Endothelial cell of umbilical vein (primary cell): ENCODE data around the gene GPR78. TPM values are rescaled to one million over a fixed set of nuclear protein-coding genes. Genes with fewer than 3 reads are reported as not detected.

Experiments used
- BruUV-seq: library from RNA; stranded (reverse); fragments of 400-500 nt; replicated peaks from 2 replicates; lab custom pipeline; 2021; lab: Mats Ljungman, UMichigan
- CTCF ChIA-PET: fragments of 300-600, 350-600 bp; sonication (Branson Sonifier 250); formaldehyde crosslinking; loops from one replicate; lab custom pipeline; 2021; ENCODE audit warnings: antibody characterized with exemption, inconsistent platforms; lab: Charles Lee
- POLR2A ChIA-PET: fragments of 300-600, 350-600 bp; sonication (Branson Sonifier 250); formaldehyde crosslinking; loops from one replicate; lab custom pipeline; 2021; ENCODE audit warnings: antibody characterized with exemption, inconsistent platforms; lab: Charles Lee
- DNase-seq: peaks from one replicate; pipeline ENCODE4 v3.0.0-alpha.2; 2011; ENCODE audit warnings: low read depth, low spot score
- FAIRE-seq: peaks from 2 replicates; lab custom pipeline; 2011; peaks lifted over from hg19 to GRCh38; lab: Jason Lieb, UNC
- H2AFZ ChIP-seq: 2 replicates; pipeline ENCODE4 v1.6.0; 2012; ENCODE audit warnings: low read depth, low read length, control low read depth, inconsistent platforms
- H3K27ac ChIP-seq: 2 replicates; pipeline ENCODE4 v1.5.1; 2011; ENCODE audit warnings: low read depth, mild to moderate bottlenecking, control low read depth, low read length, moderate library complexity; ENCODE audit not compliant: insufficient read depth
- H3K27me3 ChIP-seq, 2 experiments: 2 replicates each; pipeline versions ENCODE4 v1.6.0 to v1.6.1; 2011; ENCODE audit warnings: low read length in 2 of 2, mixed read lengths in 1 of 2; ENCODE audit not compliant: control insufficient read depth in 2 of 2, insufficient read depth in 2 of 2
- H3K36me3 ChIP-seq, 2 experiments: 2 replicates in 1 of 2; 3 replicates in 1 of 2; pipeline ENCODE4 v1.5.1; 2011; ENCODE audit warnings: low read length in 2 of 2, mild to moderate bottlenecking in 1 of 2, moderate library complexity in 1 of 2; ENCODE audit not compliant: control insufficient read depth in 2 of 2, insufficient read depth in 2 of 2; ENCODE audit errors: extremely low read depth in 1 of 2
- H3K4me1 ChIP-seq: 3 replicates; pipeline ENCODE4 v1.5.1; 2011; ENCODE audit warnings: mild to moderate bottlenecking, low read length; ENCODE audit not compliant: control insufficient read depth, insufficient read depth; ENCODE audit errors: extremely low read depth
- H3K4me2 ChIP-seq: 2 replicates; pipeline ENCODE4 v1.6.1; 2011; ENCODE audit warnings: low read length, control low read depth, mixed read lengths; ENCODE audit not compliant: insufficient read depth
- H3K4me3 ChIP-seq, 3 experiments: fragments of 200-600 bp in 1 of 3; sonication (generic), shearing (Covaris generic) in 1 of 3; replicated peaks in 1 of 3; 2 replicates each; pipeline ENCODE4 v1.5.1; 2011 to 2016; ENCODE audit warnings: control low read depth in 3 of 3, low read length in 3 of 3, mild to moderate bottlenecking in 2 of 3, inconsistent platforms in 1 of 3, low read depth in 1 of 3, moderate library complexity in 1 of 3; ENCODE audit not compliant: insufficient read depth in 1 of 3
- H3K79me2 ChIP-seq: 2 replicates; pipeline ENCODE4 v1.6.0; 2012; ENCODE audit warnings: low read length, inconsistent platforms; ENCODE audit not compliant: control insufficient read depth, insufficient read depth
- H3K9ac ChIP-seq: replicated peaks from 2 replicates; pipeline ENCODE3; 2011; ENCODE audit warnings: low read length, control low read depth; ENCODE audit not compliant: insufficient read depth; ENCODE audit errors: extremely low read depth
- H3K9me1 ChIP-seq: replicated peaks from 3 replicates; pipeline ENCODE4 v1.6.0; 2011; ENCODE audit warnings: mild to moderate bottlenecking, low read length; ENCODE audit not compliant: control insufficient read depth, insufficient read depth; ENCODE audit errors: extremely low read depth
- H3K9me3 ChIP-seq: replicated peaks from 2 replicates; pipeline ENCODE4 v1.5.1; 2012; ENCODE audit warnings: low read length, inconsistent platforms; ENCODE audit not compliant: control insufficient read depth, insufficient read depth
- H4K20me1 ChIP-seq: replicated peaks from 2 replicates; pipeline ENCODE3; 2011; ENCODE audit warnings: mild to moderate bottlenecking, low read length; ENCODE audit not compliant: control insufficient read depth, insufficient read depth; ENCODE audit errors: extremely low read depth
- EZH2 ChIP-seq: IDR thresholded peaks from 2 replicates; pipeline ENCODE4 v1.6.1; 2012; ENCODE audit warnings: borderline replicate concordance, low read depth, mild to moderate bottlenecking, moderate library complexity, low read length, inconsistent platforms; ENCODE audit not compliant: severe bottlenecking
- FOS ChIP-seq: IDR thresholded peaks from 2 replicates; pipeline ENCODE4 v1.6.1; 2011; ENCODE audit warnings: mild to moderate bottlenecking, low read length, moderate library complexity, borderline replicate concordance; ENCODE audit not compliant: insufficient read depth
- GATA2 ChIP-seq: IDR thresholded peaks from 2 replicates; pipeline ENCODE4 v1.7.0; 2011; ENCODE audit warnings: low read depth, mild to moderate bottlenecking, moderate library complexity, mixed read lengths, low read length; ENCODE audit not compliant: insufficient read length, insufficient read depth
- JUN ChIP-seq: IDR thresholded peaks from 2 replicates; pipeline ENCODE4 v1.6.1; 2011; ENCODE audit warnings: borderline replicate concordance, low read depth; ENCODE audit not compliant: insufficient read length, insufficient read depth
- MYC ChIP-seq: IDR thresholded peaks from one replicate; pipeline ENCODE4 v1.6.1; 2011; ENCODE audit warnings: mild to moderate bottlenecking, low read depth, low read length
- POLR2A ChIP-seq: IDR thresholded peaks from 2 replicates; pipeline ENCODE4 v1.6.1; 2012; ENCODE audit warnings: low read depth, mild to moderate bottlenecking, control low read depth, low read length
- POLR2AphosphoS5 ChIP-seq: IDR thresholded peaks from 2 replicates; pipeline ENCODE4 v1.6.1; 2012; ENCODE audit warnings: low read depth, mild to moderate bottlenecking, control low read depth, low read length, moderate library complexity; ENCODE audit not compliant: insufficient read depth
- dilution Hi-C: fragments of 300-500 bp; cut with MboI; formaldehyde crosslinking; loops from one replicate; pipeline ENCODE4 v1.15.0; 2019; ENCODE audit warnings: low sequenced_read_pairs; ENCODE audit not compliant: extremely low pct_ligation_motif_present
- intact Hi-C: fragments of 100-400 bp; cut with micrococcal nuclease; formaldehyde crosslinking; loops from one replicate; pipeline ENCODE4 v1.10.0; 2022
- polyA plus RNA-seq, 4 experiments: library from polyadenylated mRNA; depleted of rRNA in 3 of 4; stranded (reverse) in 3 of 4; unstranded in 1 of 4; fragments of >200 nt; gene quantifications; 2 replicates each; pipeline versions ENCODE4 v1.2.1 to v1.2.3, GENCODE V29; 2011 to 2012; ENCODE audit warnings: missing spikeins in 1 of 4
- total RNA-seq: library from RNA; stranded (reverse); gene quantifications from 2 replicates; pipeline ENCODE4 v1.2.3, GENCODE V29; 2021
- TF ChIP-seq, protein P1 (sequence below): IDR thresholded peaks from 2 replicates; pipeline ENCODE4 v1.6.1; 2011; ENCODE audit not compliant: insufficient read depth, insufficient read length
- TF ChIP-seq, protein P2 (sequence below), 2 donors: IDR thresholded peaks; 1 replicate in 1 of 2; 2 replicates in 1 of 2; pipeline ENCODE4 v1.5.1; 2011; ENCODE audit warnings: low read length in 2 of 2, mild to moderate bottlenecking in 2 of 2, moderate library complexity in 2 of 2, control low read depth in 1 of 2, inconsistent platforms in 1 of 2, low read depth in 1 of 2; ENCODE audit not compliant: insufficient read depth in 1 of 2; ENCODE audit errors: extremely low read depth in 1 of 2

Gene GPR78
- total and polyA plus RNA-seq, 2 donors (not counting 3 experiments of a cell fraction or from before 2014, with no cell fraction given) = not detected

DNA sequence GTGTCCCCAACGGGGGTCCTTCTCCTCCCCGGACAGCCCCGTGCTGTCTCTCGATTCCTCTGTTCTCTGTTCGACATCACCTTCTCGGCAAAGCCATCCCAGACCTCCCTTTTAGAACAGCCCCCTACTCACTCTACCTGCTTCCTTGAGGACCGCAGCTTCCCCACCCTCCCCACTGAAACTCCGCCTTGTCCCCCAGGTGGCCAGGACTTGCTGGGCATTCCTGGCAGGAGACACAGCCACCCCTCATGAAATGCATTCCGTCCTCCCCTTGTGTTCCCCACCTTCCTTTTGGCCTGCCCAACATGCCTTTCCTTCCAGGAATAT lies 34.8 kb upstream of the GPR78 start:
- ChIA-PET CTCF (interaction anchor here (1.0 kb wide), 1 partner anchor 77 kb away, joined by 3 read pairs; no protein-coding TSS in a partner anchor), POLR2A (no interaction called here)
- dilution Hi-C loops (no loop called here), intact Hi-C loops (no loop called here)
- Histone ChIP-seq H3K27me3 (no peaks in the 10 kb centered on the region), H3K36me3 (no peaks in the 10 kb centered on the region), H3K9me3 (no peaks in the 10 kb centered on the region), H3K9me1 (no peaks in the 10 kb centered on the region), H3K4me3 (no peak overlapping the region), H3K27ac (no peak overlapping the region), H3K4me2 (no peak overlapping the region), H3K9ac (no peak overlapping the region), H3K4me1 (no peaks in the 10 kb centered on the region), H4K20me1 (no peaks in the 10 kb centered on the region), H3K79me2 (no peaks in the 10 kb centered on the region), H2AFZ (no peak overlapping the region)
- TF ChIP-seq EZH2 (no peak), GATA2 (no peak), POLR2AphosphoS5 (no peak), POLR2A (no peak), FOS (no peak), MYC (no peak), JUN (no peak)
- TF ChIP-seq, protein P1, sequence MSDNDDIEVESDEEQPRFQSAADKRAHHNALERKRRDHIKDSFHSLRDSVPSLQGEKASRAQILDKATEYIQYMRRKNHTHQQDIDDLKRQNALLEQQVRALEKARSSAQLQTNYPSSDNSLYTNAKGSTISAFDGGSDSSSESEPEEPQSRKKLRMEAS = no peak
- TF ChIP-seq, protein P2, sequence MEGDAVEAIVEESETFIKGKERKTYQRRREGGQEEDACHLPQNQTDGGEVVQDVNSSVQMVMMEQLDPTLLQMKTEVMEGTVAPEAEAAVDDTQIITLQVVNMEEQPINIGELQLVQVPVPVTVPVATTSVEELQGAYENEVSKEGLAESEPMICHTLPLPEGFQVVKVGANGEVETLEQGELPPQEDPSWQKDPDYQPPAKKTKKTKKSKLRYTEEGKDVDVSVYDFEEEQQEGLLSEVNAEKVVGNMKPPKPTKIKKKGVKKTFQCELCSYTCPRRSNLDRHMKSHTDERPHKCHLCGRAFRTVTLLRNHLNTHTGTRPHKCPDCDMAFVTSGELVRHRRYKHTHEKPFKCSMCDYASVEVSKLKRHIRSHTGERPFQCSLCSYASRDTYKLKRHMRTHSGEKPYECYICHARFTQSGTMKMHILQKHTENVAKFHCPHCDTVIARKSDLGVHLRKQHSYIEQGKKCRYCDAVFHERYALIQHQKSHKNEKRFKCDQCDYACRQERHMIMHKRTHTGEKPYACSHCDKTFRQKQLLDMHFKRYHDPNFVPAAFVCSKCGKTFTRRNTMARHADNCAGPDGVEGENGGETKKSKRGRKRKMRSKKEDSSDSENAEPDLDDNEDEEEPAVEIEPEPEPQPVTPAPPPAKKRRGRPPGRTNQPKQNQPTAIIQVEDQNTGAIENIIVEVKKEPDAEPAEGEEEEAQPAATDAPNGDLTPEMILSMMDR (IDR thresholded peaks at IDR 0.05; ENCODE audit: extremely low read depth in 1 of 2, insufficient read depth in 1 of 2, low read depth in 1 of 2, low read length in 2 of 2) = no peak
- DNase-seq = no peak
- no TSS peak for BruUV-seq
- no peak for FAIRE-seq
